ENCODE measurements around the gene PLXNA2. TPM values are rescaled to one million over a fixed set of nuclear protein-coding genes. Genes with fewer than 3 reads are reported as not detected.

Gene PLXNA2
- total and polyA plus RNA-seq, 7 donors = 2.4 to 16.1 (median 6.4) TPM

GRCh38 chr1:207990455-207990854, 253.7 kb downstream of the PLXNA2 start:
- WGBS, 2 donors = 94 to 97% methylated on average over 5 of the region's 5 CpGs
- intact Hi-C loops (cut with DNase I) = no loop called here

GRCh38 chr1:207988326-207989165, 255.6 kb downstream of the PLXNA2 start:
- Histone ChIP-seq H3K4me3 (no peak overlapping the region), H3K27ac (no peak overlapping the region), H3K4me1 (no peaks in the 10 kb centered on the region), H3K36me3 (no peaks in the 10 kb centered on the region), H3K9me3 (no peaks in the 10 kb centered on the region), H3K27me3 (no peaks in the 10 kb centered on the region)
- no peak for DNase-seq
- TF ChIP-seq CTCF (IDR thresholded peaks at IDR 0.05) (no peak), POLR2AphosphoS5 (IDR thresholded peaks at IDR 0.05) (no peak), POLR2A (IDR thresholded peaks at IDR 0.05) (no peak), EP300 (IDR thresholded peaks at IDR 0.05) (no peak)
- intact Hi-C loops (cut with DNase I) = no loop called here
- 89 to 94% methylated on average over 10 of the region's 10 CpGs for WGBS, 2 donors

More at GRCh38 chr1:207990455-207990854, 253.7 kb downstream of the PLXNA2 start:
- DNase-seq = no peak
- H3K27ac ChIP-seq = no peak overlapping the region
- H3K4me3 ChIP-seq = no peak overlapping the region
- no peaks in the 10 kb centered on the region for H3K36me3 ChIP-seq
- no peaks in the 10 kb centered on the region for H3K9me3 ChIP-seq
- TF ChIP-seq POLR2AphosphoS5 (IDR thresholded peaks at IDR 0.05) (no peak), CTCF (IDR thresholded peaks at IDR 0.05) (no peak), POLR2A (IDR thresholded peaks at IDR 0.05) (no peak), EP300 (IDR thresholded peaks at IDR 0.05) (no peak)
- H3K4me1 ChIP-seq = no peaks in the 10 kb centered on the region
- no peaks in the 10 kb centered on the region for H3K27me3 ChIP-seq

- no peak for DNase-seq
- Histone ChIP-seq H3K4me1 (no peaks in the 10 kb centered on the region), H3K4me3 (no peak overlapping the region), H3K9me3 (no peaks in the 10 kb centered on the region), H3K27ac (no peak overlapping the region), H3K36me3 (no peaks in the 10 kb centered on the region), H3K27me3 (no peaks in the 10 kb centered on the region)
- no peak for TF ChIP-seq EP300 (IDR thresholded peaks at IDR 0.05)
- 80 to 86% methylated on average over 5 of the region's 5 CpGs for WGBS, 2 donors
- intact Hi-C loops (cut with DNase I) = no loop called here
Observed at GRCh38 chr1:207987164-207987563, 257.0 kb downstream of the PLXNA2 start.

GRCh38 chr1:207985996-207986395, 258.2 kb downstream of the PLXNA2 start:
- WGBS, 2 donors = 89 to 95% methylated on average over 7 of the region's 7 CpGs
- no peaks in the 10 kb centered on the region for H3K27me3 ChIP-seq
- no peak overlapping the region for H3K27ac ChIP-seq
- no peaks in the 10 kb centered on the region for H3K36me3 ChIP-seq
- DNase-seq = no peak
- no peaks in the 10 kb centered on the region for H3K9me3 ChIP-seq
- no peak overlapping the region for H3K4me3 ChIP-seq
- H3K4me1 ChIP-seq = no peaks in the 10 kb centered on the region
- no peak for TF ChIP-seq CTCF (IDR thresholded peaks at IDR 0.05)
- TF ChIP-seq EP300 (IDR thresholded peaks at IDR 0.05) = no peak
- TF ChIP-seq POLR2A (IDR thresholded peaks at IDR 0.05) = no peak
- no peak for TF ChIP-seq POLR2AphosphoS5 (IDR thresholded peaks at IDR 0.05)
- intact Hi-C loops (cut with DNase I) = no loop called here

- intact Hi-C loops (cut with DNase I) = no loop called here
- Histone ChIP-seq H3K27ac (no peak overlapping the region), H3K4me3 (no peak overlapping the region), H3K27me3 (no peaks in the 10 kb centered on the region), H3K36me3 (no peaks in the 10 kb centered on the region), H3K9me3 (no peaks in the 10 kb centered on the region), H3K4me1 (no peaks in the 10 kb centered on the region)
- no peak for DNase-seq
- WGBS, 2 donors = 76 to 83% methylated on average over 4 of the region's 4 CpGs
- TF ChIP-seq EP300 (IDR thresholded peaks at IDR 0.05) (no peak), CTCF (IDR thresholded peaks at IDR 0.05) (no peak), POLR2A (IDR thresholded peaks at IDR 0.05) (no peak), POLR2AphosphoS5 (IDR thresholded peaks at IDR 0.05) (no peak)
Observed at GRCh38 chr1:207984831-207985572, 259.2 kb downstream of the PLXNA2 start.
